HEK293 (cell line): ENCODE measurements around the gene MEGF8.

ENCODE experiments used
- CTCF ChIA-PET: fragments of 350-600 bp; formaldehyde crosslinking; extraction: SDS; loops from one replicate; lab custom pipeline; 2021; ENCODE audit warnings: antibody characterized with exemption; lab: Yijun Ruan, JAX
- POLR2A ChIA-PET: fragments of 300-600 bp; formaldehyde crosslinking; extraction: SDS; loops from one replicate; lab custom pipeline; 2020; ENCODE audit warnings: antibody characterized with exemption, inconsistent platforms; lab: Yijun Ruan, JAX
- H3K27ac ChIP-seq: fragments of 200-500 bp; sonication (Bioruptor generic); 2 replicates; pipeline ENCODE4 v1.5.1; 2014; ENCODE audit warnings: low read depth, low read length, control low read depth, inconsistent platforms; ENCODE audit errors: extremely low read depth
- H3K36me3 ChIP-seq, 2 experiments: fragments of 200-500 bp in 1 of 2; sonication (Bioruptor generic) in 1 of 2; 1 replicate in 1 of 2; 2 replicates in 1 of 2; pipeline ENCODE4 v1.5.1; 2014 to 2017; ENCODE audit warnings: inconsistent platforms in 2 of 2, low read length in 2 of 2; ENCODE audit not compliant: control insufficient read depth in 2 of 2, insufficient read depth in 1 of 2
- H3K4me1 ChIP-seq: fragments of 200-500 bp; sonication (Bioruptor generic); 2 replicates; pipeline ENCODE4 v1.5.1; 2014; ENCODE audit warnings: mild to moderate bottlenecking, low read length, inconsistent platforms; ENCODE audit not compliant: control insufficient read depth, insufficient read depth
- H3K4me3 ChIP-seq: 2 replicates; pipeline ENCODE4 v1.5.1; 2011; ENCODE audit warnings: low read depth, mild to moderate bottlenecking, control low read depth, low read length, moderate library complexity
- H3K9me3 ChIP-seq: fragments of 200-500 bp; sonication (Bioruptor generic); 2 replicates; pipeline ENCODE4 v1.5.1; 2014; ENCODE audit warnings: low read depth, low read length, inconsistent platforms; ENCODE audit not compliant: control insufficient read depth, insufficient read depth
- GLIS1 ChIP-seq: fragments of 450-650 bp; formaldehyde crosslinking; IDR thresholded peaks from 2 replicates; pipeline ENCODE4 v1.5.1; 2016; ENCODE audit warnings: missing biosample characterization, missing genetic modification characterization
- HOXD13 ChIP-seq: sonication (generic); formaldehyde crosslinking; IDR thresholded peaks from 2 replicates; pipeline ENCODE4 v1.8.0; 2022; ENCODE audit warnings: missing genetic modification reagents, borderline replicate concordance
- KLF9 ChIP-seq: fragments of 450-650 bp; formaldehyde crosslinking; IDR thresholded peaks from 2 replicates; pipeline ENCODE4 v1.5.1; 2016; ENCODE audit warnings: missing biosample characterization, missing genetic modification characterization, low read depth
- SCRT1 ChIP-seq: fragments of 450-650 bp; formaldehyde crosslinking; IDR thresholded peaks from 2 replicates; pipeline ENCODE4 v1.5.1; 2016; ENCODE audit warnings: missing biosample characterization, missing genetic modification characterization, borderline replicate concordance
- SCRT2 ChIP-seq: fragments of 450-650 bp; formaldehyde crosslinking; IDR thresholded peaks from 2 replicates; pipeline ENCODE4 v1.5.1; 2016; ENCODE audit warnings: missing biosample characterization, missing genetic modification characterization
- ZBTB7A ChIP-seq: fragments of 450-650 bp; formaldehyde crosslinking; IDR thresholded peaks from 2 replicates; pipeline ENCODE4 v1.5.1; 2016; ENCODE audit warnings: low read depth, missing biosample characterization, missing genetic modification characterization
- ZIC2 ChIP-seq: fragments of 450-650 bp; formaldehyde crosslinking; IDR thresholded peaks from 2 replicates; pipeline ENCODE4 v1.5.1; 2016; ENCODE audit warnings: missing biosample characterization, missing genetic modification characterization
- ZNF747 ChIP-seq: fragments of 450-650 bp; formaldehyde crosslinking; IDR thresholded peaks from 2 replicates; pipeline ENCODE4 v1.5.1; 2016; ENCODE audit warnings: missing biosample characterization, missing genetic modification characterization
- ZNF776 ChIP-seq: fragments of 450-650 bp; formaldehyde crosslinking; IDR thresholded peaks from 2 replicates; pipeline ENCODE4 v1.5.0; 2017; ENCODE audit warnings: missing biosample characterization, missing genetic modification characterization, borderline replicate concordance
- ZNF785 ChIP-seq: fragments of 450-650 bp; formaldehyde crosslinking; IDR thresholded peaks from 2 replicates; pipeline ENCODE4 v1.5.1; 2016; ENCODE audit warnings: missing biosample characterization, missing genetic modification characterization
- TF ChIP-seq, protein P1 (sequence below): fragments of 450-650 bp; formaldehyde crosslinking; IDR thresholded peaks from 2 replicates; pipeline ENCODE4 v1.5.1; 2016; ENCODE audit warnings: missing biosample characterization, missing genetic modification characterization
- TF ChIP-seq, protein P2 (sequence below): fragments of 450-650 bp; formaldehyde crosslinking; IDR thresholded peaks from 2 replicates; pipeline ENCODE4 v1.5.1; 2017; ENCODE audit warnings: missing biosample characterization, missing genetic modification characterization
- TF ChIP-seq, protein P3 (sequence below): fragments of 450-650 bp; formaldehyde crosslinking; IDR thresholded peaks from 2 replicates; pipeline ENCODE4 v1.5.1; 2016; ENCODE audit warnings: missing biosample characterization, missing genetic modification characterization, borderline replicate concordance

The MEGF8 gene

DNA sequence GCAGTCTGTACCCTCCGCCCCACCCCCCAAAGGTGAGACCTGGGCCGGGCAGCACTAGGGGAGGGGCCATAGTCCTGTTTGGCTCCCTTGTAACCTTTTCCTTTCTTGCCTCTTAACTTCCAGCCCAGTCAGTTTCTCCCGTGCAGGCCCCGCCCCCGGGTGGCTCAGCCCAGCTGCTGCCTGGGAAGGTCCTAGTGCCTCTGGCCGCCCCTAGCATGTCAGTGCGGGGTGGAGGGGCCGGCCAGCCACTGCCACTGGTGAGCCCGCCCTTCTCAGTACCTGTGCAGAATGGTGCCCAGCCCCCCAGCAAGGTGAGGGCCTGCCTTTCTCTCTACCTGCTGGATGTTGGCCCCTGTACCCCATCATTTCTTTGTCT is 34.0 kb upstream of the MEGF8 start (continued):
- TF ChIP-seq, protein P1, sequence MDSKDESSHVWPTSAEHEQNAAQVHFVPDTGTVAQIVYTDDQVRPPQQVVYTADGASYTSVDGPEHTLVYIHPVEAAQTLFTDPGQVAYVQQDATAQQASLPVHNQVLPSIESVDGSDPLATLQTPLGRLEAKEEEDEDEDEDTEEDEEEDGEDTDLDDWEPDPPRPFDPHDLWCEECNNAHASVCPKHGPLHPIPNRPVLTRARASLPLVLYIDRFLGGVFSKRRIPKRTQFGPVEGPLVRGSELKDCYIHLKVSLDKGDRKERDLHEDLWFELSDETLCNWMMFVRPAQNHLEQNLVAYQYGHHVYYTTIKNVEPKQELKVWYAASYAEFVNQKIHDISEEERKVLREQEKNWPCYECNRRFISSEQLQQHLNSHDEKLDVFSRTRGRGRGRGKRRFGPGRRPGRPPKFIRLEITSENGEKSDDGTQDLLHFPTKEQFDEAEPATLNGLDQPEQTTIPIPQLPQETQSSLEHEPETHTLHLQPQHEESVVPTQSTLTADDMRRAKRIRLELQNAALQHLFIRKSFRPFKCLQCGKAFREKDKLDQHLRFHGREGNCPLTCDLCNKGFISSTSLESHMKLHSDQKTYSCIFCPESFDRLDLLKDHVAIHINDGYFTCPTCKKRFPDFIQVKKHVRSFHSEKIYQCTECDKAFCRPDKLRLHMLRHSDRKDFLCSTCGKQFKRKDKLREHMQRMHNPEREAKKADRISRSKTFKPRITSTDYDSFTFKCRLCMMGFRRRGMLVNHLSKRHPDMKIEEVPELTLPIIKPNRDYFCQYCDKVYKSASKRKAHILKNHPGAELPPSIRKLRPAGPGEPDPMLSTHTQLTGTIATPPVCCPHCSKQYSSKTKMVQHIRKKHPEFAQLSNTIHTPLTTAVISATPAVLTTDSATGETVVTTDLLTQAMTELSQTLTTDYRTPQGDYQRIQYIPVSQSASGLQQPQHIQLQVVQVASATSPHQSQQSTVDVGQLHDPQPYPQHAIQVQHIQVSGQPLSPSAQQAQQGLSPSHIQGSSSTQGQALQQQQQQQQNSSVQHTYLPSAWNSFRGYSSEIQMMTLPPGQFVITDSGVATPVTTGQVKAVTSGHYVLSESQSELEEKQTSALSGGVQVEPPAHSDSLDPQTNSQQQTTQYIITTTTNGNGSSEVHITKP (tag by site-specific recombination), result 0 out of 2 replicates have a peak, but pooled peaks have one; percentile 6
- TF ChIP-seq HOXD13 (CRISPR knock-in tag) (no peak), ZNF747 (tag by site-specific recombination) (no peak), ZBTB7A (tag by site-specific recombination) (0 out of 2 replicates have a peak, but pooled peaks have one; percentile 13), ZNF776 (tag by site-specific recombination) (no peak)
- TF ChIP-seq, protein P2, sequence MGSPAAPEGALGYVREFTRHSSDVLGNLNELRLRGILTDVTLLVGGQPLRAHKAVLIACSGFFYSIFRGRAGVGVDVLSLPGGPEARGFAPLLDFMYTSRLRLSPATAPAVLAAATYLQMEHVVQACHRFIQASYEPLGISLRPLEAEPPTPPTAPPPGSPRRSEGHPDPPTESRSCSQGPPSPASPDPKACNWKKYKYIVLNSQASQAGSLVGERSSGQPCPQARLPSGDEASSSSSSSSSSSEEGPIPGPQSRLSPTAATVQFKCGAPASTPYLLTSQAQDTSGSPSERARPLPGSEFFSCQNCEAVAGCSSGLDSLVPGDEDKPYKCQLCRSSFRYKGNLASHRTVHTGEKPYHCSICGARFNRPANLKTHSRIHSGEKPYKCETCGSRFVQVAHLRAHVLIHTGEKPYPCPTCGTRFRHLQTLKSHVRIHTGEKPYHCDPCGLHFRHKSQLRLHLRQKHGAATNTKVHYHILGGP (tag by site-specific recombination), result no peak
- TF ChIP-seq, all 188 proteins: peak for 5

DNA sequence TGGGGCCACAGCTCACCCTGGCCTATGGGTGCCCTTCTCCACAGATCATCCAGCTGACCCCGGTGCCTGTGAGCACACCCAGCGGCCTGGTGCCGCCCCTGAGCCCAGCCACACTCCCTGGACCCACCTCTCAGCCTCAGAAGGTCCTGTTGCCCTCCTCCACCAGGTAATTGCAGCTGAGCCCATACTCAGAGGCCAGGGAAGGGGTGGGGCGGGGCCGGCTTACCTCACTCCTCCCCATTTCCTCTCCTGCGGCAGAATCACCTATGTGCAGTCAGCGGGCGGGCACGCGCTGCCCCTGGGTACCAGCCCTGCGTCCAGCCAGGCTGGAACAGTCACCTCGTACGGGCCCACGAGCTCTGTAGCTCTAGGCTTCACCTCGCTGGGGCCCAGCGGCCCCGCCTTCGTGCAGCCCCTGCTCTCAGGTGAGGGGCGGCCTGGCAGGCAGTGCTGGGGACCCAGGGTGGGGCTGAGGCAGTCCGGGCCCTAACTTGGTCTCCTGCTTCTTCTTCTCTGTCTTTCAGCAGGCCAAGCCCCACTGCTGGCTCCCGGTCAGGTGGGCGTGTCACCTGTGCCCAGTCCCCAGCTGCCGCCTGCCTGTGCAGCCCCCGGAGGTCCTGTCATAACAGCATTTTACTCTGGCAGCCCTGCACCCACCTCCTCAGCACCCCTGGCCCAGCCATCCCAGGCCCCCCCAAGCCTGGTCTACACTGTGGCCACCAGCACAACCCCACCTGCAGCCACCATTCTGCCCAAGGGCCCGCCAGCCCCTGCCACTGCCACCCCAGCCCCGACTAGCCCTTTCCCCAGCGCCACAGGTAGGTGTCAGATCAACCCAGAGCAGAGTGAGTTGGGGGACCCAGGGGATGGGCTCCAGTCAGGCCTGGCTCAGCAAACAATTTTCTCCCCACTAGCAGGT is 33.1 kb upstream of the MEGF8 start:
- peak; percentile 67 for TF ChIP-seq KLF9 (tag by site-specific recombination)
- TF ChIP-seq ZNF785 (tag by site-specific recombination), result no peak
- TF ChIP-seq SCRT2 (tag by site-specific recombination), result peak; percentile 48; the same call in 1 of the 2 replicates
- TF ChIP-seq, protein P3, sequence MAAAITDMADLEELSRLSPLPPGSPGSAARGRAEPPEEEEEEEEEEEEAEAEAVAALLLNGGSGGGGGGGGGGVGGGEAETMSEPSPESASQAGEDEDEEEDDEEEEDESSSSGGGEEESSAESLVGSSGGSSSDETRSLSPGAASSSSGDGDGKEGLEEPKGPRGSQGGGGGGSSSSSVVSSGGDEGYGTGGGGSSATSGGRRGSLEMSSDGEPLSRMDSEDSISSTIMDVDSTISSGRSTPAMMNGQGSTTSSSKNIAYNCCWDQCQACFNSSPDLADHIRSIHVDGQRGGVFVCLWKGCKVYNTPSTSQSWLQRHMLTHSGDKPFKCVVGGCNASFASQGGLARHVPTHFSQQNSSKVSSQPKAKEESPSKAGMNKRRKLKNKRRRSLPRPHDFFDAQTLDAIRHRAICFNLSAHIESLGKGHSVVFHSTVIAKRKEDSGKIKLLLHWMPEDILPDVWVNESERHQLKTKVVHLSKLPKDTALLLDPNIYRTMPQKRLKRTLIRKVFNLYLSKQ (tag by site-specific recombination), result no peak
- no peak overlapping the region for H3K27ac ChIP-seq
- ChIA-PET CTCF (interaction anchor here (0.6 to 1.8 kb wide), 4 partner anchors 9 to 46 kb away, joined by 3 to 7 read pairs (median 5); partner anchors contain the start of gene PRR19), POLR2A (no interaction called here)
- H3K4me3 ChIP-seq, result no peak overlapping the region
- H3K36me3 ChIP-seq, result peaks cover 22 to 93% of the 10 kb centered on the region in 2 experiments
- no peaks in the 10 kb centered on the region for H3K9me3 ChIP-seq
- H3K4me1 ChIP-seq, result no peaks in the 10 kb centered on the region

DNA sequence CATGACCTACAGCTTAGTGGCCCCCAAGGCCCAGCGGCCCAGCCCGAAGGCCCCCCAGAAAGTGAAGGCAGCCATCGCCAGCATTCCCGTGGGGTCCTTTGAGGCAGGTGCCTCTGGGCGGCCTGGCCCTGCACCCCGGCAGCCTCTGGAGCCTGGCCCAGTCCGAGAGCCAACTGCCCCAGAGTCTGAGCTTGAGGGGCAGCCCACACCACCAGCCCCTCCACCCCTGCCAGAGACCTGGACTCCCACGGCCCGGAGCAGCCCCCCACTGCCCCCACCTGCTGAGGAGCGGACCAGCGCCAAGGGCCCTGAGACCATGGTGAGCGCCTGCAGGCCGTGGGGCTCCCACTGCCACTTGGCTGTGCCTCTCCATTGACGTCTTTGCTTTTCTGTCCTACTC is 32.5 kb upstream of the MEGF8 start:
- CTCF ChIA-PET, result interaction anchor here (0.6 to 1.7 kb wide), 5 partner anchors 13 to 184 kb away, joined by 3 to 5 read pairs (median 4); no protein-coding TSS in a partner anchor
- no peaks in the 10 kb centered on the region for H3K4me1 ChIP-seq
- TF ChIP-seq SCRT1 (tag by site-specific recombination), result no peak
- peak; percentile 73 for TF ChIP-seq ZIC2 (tag by site-specific recombination)
- TF ChIP-seq GLIS1, result peak; percentile 51
- no peak overlapping the region for H3K4me3 ChIP-seq
- 0 out of 2 replicates have a peak overlapping the region, but pooled peaks have one; percentile 31 for H3K27ac ChIP-seq
- POLR2A ChIA-PET, result interaction anchor here (0.9 to 1.4 kb wide), 2 partner anchors 9 to 12 kb away, joined by 4 read pairs; partner anchors contain the start of gene PAFAH1B3
- H3K36me3 ChIP-seq, result peaks cover 27 to 87% of the 10 kb centered on the region in 2 experiments
- H3K9me3 ChIP-seq, result no peaks in the 10 kb centered on the region
